Measurements from ENCODE around the gene CNPY1. TPM values are rescaled to one million over a fixed set of nuclear protein-coding genes. Genes with fewer than 3 reads are reported as not detected.

Gene CNPY1
- total RNA-seq, 1 donor from 2014 or later, result not detected

DNA sequence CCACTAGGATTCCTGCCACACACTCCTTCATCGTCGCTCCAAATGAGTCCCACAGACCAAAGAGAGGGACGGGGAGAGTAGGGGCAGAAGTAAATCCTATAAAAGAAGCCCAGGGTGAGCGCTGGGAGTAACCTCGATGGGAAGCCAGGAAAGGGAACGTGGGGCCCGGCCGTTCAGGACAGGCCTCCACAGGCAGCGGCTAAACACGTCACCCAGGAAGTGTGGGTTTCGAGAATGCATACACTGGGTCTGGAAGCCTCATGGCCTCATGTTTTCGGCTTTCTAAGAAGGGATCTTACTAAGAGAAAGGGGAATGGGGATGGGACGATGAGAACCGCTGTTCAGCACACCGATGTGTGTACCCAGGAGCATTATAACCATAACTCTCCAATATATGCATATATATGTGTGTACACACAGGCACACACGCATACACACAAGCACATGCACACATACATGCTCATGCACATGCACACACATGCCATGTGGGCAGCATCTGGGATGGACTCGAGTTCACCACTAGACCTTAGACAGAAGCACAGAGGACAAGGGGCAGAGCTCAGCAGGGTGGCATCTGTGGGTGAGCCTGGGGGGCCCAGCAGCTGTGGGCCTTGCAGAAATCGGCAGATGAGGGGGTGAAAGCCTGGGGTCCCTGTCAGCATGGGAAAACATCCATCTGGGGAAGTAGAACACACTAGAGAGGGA is 14.8 kb upstream of the CNPY1 start:
- Histone ChIP-seq H3K4me3 (no peak overlapping the region), H3K27me3 (ENCODE audit: low read depth) (peaks cover 57% of the 10 kb centered on the region), H3K36me3 (no peaks in the 10 kb centered on the region), H3K4me1 (peaks cover 6% of the 10 kb centered on the region), H3K9me3 (replicated peaks) (no peaks in the 10 kb centered on the region), H3K27ac (replicated peaks) (no peak overlapping the region)
- no peak for DNase-seq
- intact Hi-C loops (cut with micrococcal nuclease), result no loop called here
- no peak for TF ChIP-seq CTCF (IDR thresholded peaks at IDR 0.05; ENCODE audit: borderline replicate concordance)

- H3K4me3 ChIP-seq, result no peak overlapping the region
- H3K4me1 ChIP-seq, result peaks cover 6% of the 10 kb centered on the region
- intact Hi-C loops (cut with micrococcal nuclease), result no loop called here
- no peak for TF ChIP-seq CTCF (IDR thresholded peaks at IDR 0.05; ENCODE audit: borderline replicate concordance)
- H3K27me3 ChIP-seq (ENCODE audit: low read depth), result peaks cover 56% of the 10 kb centered on the region
- no peak overlapping the region for H3K27ac ChIP-seq (replicated peaks)
- no peak for DNase-seq
- no peaks in the 10 kb centered on the region for H3K36me3 ChIP-seq
- no peaks in the 10 kb centered on the region for H3K9me3 ChIP-seq (replicated peaks)
These were observed 14.0 kb upstream of the CNPY1 start for GRCh38 chr7:155560196-155560885.

- TF ChIP-seq CTCF (IDR thresholded peaks at IDR 0.05; ENCODE audit: borderline replicate concordance), result no peak
- Histone ChIP-seq H3K27ac (replicated peaks) (no peak overlapping the region), H3K36me3 (no peaks in the 10 kb centered on the region), H3K27me3 (ENCODE audit: low read depth) (peaks cover 59% of the 10 kb centered on the region), H3K4me1 (peaks cover 6% of the 10 kb centered on the region), H3K4me3 (no peak overlapping the region), H3K9me3 (replicated peaks) (no peaks in the 10 kb centered on the region)
- intact Hi-C loops (cut with micrococcal nuclease), result no loop called here
- DNase-seq, result no peak
These were observed 13.3 kb upstream of the CNPY1 start for GRCh38 chr7:155559519-155560108.

GRCh38 chr7:155558961-155559360 is 12.6 kb upstream of the CNPY1 start:
- TF ChIP-seq CTCF (IDR thresholded peaks at IDR 0.05; ENCODE audit: borderline replicate concordance), result no peak
- no peak overlapping the region for H3K27ac ChIP-seq (replicated peaks)
- H3K9me3 ChIP-seq (replicated peaks), result no peaks in the 10 kb centered on the region
- no peaks in the 10 kb centered on the region for H3K36me3 ChIP-seq
- peaks cover 6% of the 10 kb centered on the region for H3K4me1 ChIP-seq
- peaks cover 58% of the 10 kb centered on the region for H3K27me3 ChIP-seq (ENCODE audit: low read depth)
- no peak for DNase-seq
- intact Hi-C loops (cut with micrococcal nuclease), result no loop called here
- no peak overlapping the region for H3K4me3 ChIP-seq

GRCh38 chr7:155558351-155558750 is 12.0 kb upstream of the CNPY1 start:
- H3K4me1 ChIP-seq, result peaks cover 6% of the 10 kb centered on the region
- peaks cover 63% of the 10 kb centered on the region for H3K27me3 ChIP-seq (ENCODE audit: low read depth)
- H3K36me3 ChIP-seq, result no peaks in the 10 kb centered on the region
- H3K27ac ChIP-seq (replicated peaks), result no peak overlapping the region
- DNase-seq, result no peak
- H3K9me3 ChIP-seq (replicated peaks), result no peaks in the 10 kb centered on the region
- no peak for TF ChIP-seq CTCF (IDR thresholded peaks at IDR 0.05; ENCODE audit: borderline replicate concordance)
- H3K4me3 ChIP-seq, result no peak overlapping the region
- intact Hi-C loops (cut with micrococcal nuclease), result no loop called here

All from left ventricle myocardium inferior (tissue), 1 donor.